Neural cell (in vitro differentiated cells): ENCODE measurements around the gene PDCD1LG2. TPM values are rescaled to one million over a fixed set of nuclear protein-coding genes. Genes with fewer than 3 reads are reported as not detected.

ENCODE experiments used
- H2AFZ ChIP-seq: fragments of 200-600, 300-800 bp; sonication (generic), shearing (Covaris generic); 2 replicates; pipeline ENCODE4 v1.6.0; 2014; ENCODE audit warnings: low read depth, mild to moderate bottlenecking, antibody characterized with exemption, low read length, moderate library complexity
- H3F3A ChIP-seq: fragments of 200-600 bp; shearing (Covaris generic); 2 replicates; pipeline ENCODE4 v1.6.1; 2016; ENCODE audit warnings: mild to moderate bottlenecking, moderate library complexity, mixed read lengths, antibody characterized with exemption, low read length; ENCODE audit not compliant: insufficient read depth, poor library complexity, severe bottlenecking
- H3K27ac ChIP-seq: fragments of 200-600, 300-800 bp; sonication (generic), shearing (Covaris generic); 2 replicates; pipeline ENCODE4 v1.5.1; 2014; ENCODE audit warnings: mild to moderate bottlenecking, low read length, moderate library complexity
- H3K27me3 ChIP-seq: fragments of 300-800, 200-600 bp; sonication (generic), shearing (Covaris generic); 2 replicates; pipeline ENCODE4 v1.6.0; 2014; ENCODE audit warnings: mild to moderate bottlenecking, low read depth, low read length, moderate library complexity; ENCODE audit not compliant: insufficient read depth
- H3K36me3 ChIP-seq: fragments of 300-800, 200-600 bp; sonication (generic), shearing (Covaris generic); 2 replicates; pipeline ENCODE4 v1.5.1; 2014; ENCODE audit warnings: mild to moderate bottlenecking, antibody characterized with exemption, low read length, moderate library complexity; ENCODE audit not compliant: insufficient read depth
- H3K4me2 ChIP-seq: fragments of 300-800, 200-600 bp; sonication (generic), shearing (Covaris generic); 2 replicates; pipeline ENCODE4 v1.6.0; 2014; ENCODE audit warnings: mild to moderate bottlenecking, low read length
- H3K4me3 ChIP-seq: fragments of 300-800, 200-600 bp; sonication (generic), shearing (Covaris generic); 2 replicates; pipeline ENCODE4 v1.5.1; 2014; ENCODE audit warnings: mild to moderate bottlenecking, low read length, moderate library complexity
- H3K79me2 ChIP-seq: fragments of 200-600 bp; shearing (Covaris generic); replicated peaks from 2 replicates; pipeline ENCODE4 v1.6.0; 2014; ENCODE audit warnings: mild to moderate bottlenecking, low read length, moderate library complexity; ENCODE audit not compliant: insufficient read depth
- H3K9ac ChIP-seq: fragments of 300-800, 200-600 bp; sonication (generic), shearing (Covaris generic); 2 replicates; pipeline ENCODE4 v1.6.1; 2016; ENCODE audit warnings: mild to moderate bottlenecking, low read length, mixed read lengths
- H3K9me2 ChIP-seq: fragments of 200-600 bp; shearing (Covaris generic); 2 replicates; pipeline ENCODE4 v1.6.1; 2016; ENCODE audit warnings: mild to moderate bottlenecking, low read length, mixed read lengths; ENCODE audit not compliant: insufficient read depth
- H3K9me3 ChIP-seq: fragments of 200-600, 300-800 bp; sonication (generic), shearing (Covaris generic); 2 replicates; pipeline ENCODE4 v1.6.1; 2016; ENCODE audit warnings: mild to moderate bottlenecking, mixed run types, low read length, moderate library complexity, mixed read lengths
- H4K20me1 ChIP-seq: fragments of 200-600 bp; shearing (Covaris generic); 2 replicates; pipeline ENCODE4 v1.6.1; 2016; ENCODE audit warnings: mild to moderate bottlenecking, mixed run types; ENCODE audit not compliant: insufficient read depth
- EP300 ChIP-seq: fragments of 450-650 bp; conservative IDR thresholded peaks from 2 replicates; pipeline ENCODE4 v1.6.1; 2014; ENCODE audit warnings: antibody characterized with exemption, mild to moderate bottlenecking, moderate library complexity; ENCODE audit not compliant: poor library complexity, severe bottlenecking
- EZH2 ChIP-seq: fragments of 200-600, 300-800 bp; shearing (Covaris generic), sonication (generic); IDR thresholded peaks from 2 replicates; pipeline ENCODE4 v1.6.1; 2014; ENCODE audit warnings: antibody characterized with exemption, low read length, borderline replicate concordance, mild to moderate bottlenecking; ENCODE audit not compliant: insufficient read depth, poor library complexity, severe bottlenecking
- MXI1 ChIP-seq: fragments of 450-650 bp; conservative IDR thresholded peaks from 2 replicates; pipeline ENCODE4 v1.6.1; 2014; ENCODE audit warnings: antibody characterized with exemption, mild to moderate bottlenecking; ENCODE audit not compliant: poor library complexity, severe bottlenecking
- POLR2AphosphoS5 ChIP-seq: IDR thresholded peaks from 2 replicates; pipeline ENCODE4 v1.6.1; 2012
- RAD21 ChIP-seq: fragments of 450-650 bp; conservative IDR thresholded peaks from 2 replicates; pipeline ENCODE4 v1.6.1; 2014; ENCODE audit warnings: antibody characterized with exemption, mild to moderate bottlenecking, moderate library complexity
- SMC3 ChIP-seq: fragments of 450-650 bp; conservative IDR thresholded peaks from 2 replicates; pipeline ENCODE4 v1.6.1; 2014; ENCODE audit warnings: antibody characterized with exemption, mild to moderate bottlenecking, moderate library complexity; ENCODE audit not compliant: poor library complexity
- TAF1 ChIP-seq: IDR thresholded peaks from 2 replicates; pipeline ENCODE4 v1.6.1; 2012; ENCODE audit warnings: low read depth
- polyA plus RNA-seq: library from polyadenylated mRNA; depleted of rRNA; stranded (reverse); fragments of >200 nt; gene quantifications from 2 replicates; pipeline ENCODE4 v1.2.3, GENCODE V29; 2014
- TF ChIP-seq, protein P1 (sequence below): fragments of 450-650 bp; IDR thresholded peaks from 2 replicates; pipeline ENCODE4 v1.5.1; 2014; ENCODE audit warnings: antibody characterized with exemption, mild to moderate bottlenecking, moderate library complexity; ENCODE audit not compliant: poor library complexity, severe bottlenecking
- TF ChIP-seq, protein P2 (sequence below): IDR thresholded peaks from 2 replicates; pipeline ENCODE4 v1.6.1; 2012; ENCODE audit warnings: borderline replicate concordance

Gene PDCD1LG2
- polyA plus RNA-seq, 1 donor from 2014 or later: not detected

DNA sequence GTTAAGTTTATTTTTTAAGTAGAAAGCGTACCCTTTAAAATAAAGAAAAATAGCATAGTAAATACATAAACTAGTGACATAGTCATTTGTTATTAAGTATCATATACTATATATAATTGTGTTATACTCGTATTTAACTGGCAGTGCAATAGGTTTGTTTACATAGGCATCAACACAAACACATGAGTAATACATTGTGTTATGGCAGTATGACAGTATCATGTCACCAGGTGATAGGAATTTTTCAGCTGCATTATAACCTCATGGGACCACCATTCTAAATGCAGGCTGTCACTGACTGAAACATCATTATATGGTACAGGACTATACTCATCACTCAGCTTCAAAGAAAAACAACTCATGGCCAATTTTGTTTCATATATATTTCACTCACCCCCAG, 110.2 kb downstream of the PDCD1LG2 start:
- Histone ChIP-seq H3K4me2 (no peak overlapping the region), H3K9me3 (no peaks in the 10 kb centered on the region), H3K36me3 (no peaks in the 10 kb centered on the region), H3K9me2 (no peaks in the 10 kb centered on the region), H3K27me3 (no peaks in the 10 kb centered on the region), H4K20me1 (no peaks in the 10 kb centered on the region), H3F3A (no peaks in the 10 kb centered on the region), H2AFZ (no peak overlapping the region), H3K79me2 (no peaks in the 10 kb centered on the region), H3K27ac (no peak overlapping the region), H3K4me3 (no peak overlapping the region), H3K9ac (no peak overlapping the region)
- TF ChIP-seq EP300 (peak; percentile 71), RAD21 (no peak), TAF1 (no peak), MXI1 (no peak), POLR2AphosphoS5 (peak; percentile 71), SMC3 (no peak), EZH2 (no peak)
- TF ChIP-seq, protein P1, sequence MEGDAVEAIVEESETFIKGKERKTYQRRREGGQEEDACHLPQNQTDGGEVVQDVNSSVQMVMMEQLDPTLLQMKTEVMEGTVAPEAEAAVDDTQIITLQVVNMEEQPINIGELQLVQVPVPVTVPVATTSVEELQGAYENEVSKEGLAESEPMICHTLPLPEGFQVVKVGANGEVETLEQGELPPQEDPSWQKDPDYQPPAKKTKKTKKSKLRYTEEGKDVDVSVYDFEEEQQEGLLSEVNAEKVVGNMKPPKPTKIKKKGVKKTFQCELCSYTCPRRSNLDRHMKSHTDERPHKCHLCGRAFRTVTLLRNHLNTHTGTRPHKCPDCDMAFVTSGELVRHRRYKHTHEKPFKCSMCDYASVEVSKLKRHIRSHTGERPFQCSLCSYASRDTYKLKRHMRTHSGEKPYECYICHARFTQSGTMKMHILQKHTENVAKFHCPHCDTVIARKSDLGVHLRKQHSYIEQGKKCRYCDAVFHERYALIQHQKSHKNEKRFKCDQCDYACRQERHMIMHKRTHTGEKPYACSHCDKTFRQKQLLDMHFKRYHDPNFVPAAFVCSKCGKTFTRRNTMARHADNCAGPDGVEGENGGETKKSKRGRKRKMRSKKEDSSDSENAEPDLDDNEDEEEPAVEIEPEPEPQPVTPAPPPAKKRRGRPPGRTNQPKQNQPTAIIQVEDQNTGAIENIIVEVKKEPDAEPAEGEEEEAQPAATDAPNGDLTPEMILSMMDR: no peak
- TF ChIP-seq, protein P2, sequence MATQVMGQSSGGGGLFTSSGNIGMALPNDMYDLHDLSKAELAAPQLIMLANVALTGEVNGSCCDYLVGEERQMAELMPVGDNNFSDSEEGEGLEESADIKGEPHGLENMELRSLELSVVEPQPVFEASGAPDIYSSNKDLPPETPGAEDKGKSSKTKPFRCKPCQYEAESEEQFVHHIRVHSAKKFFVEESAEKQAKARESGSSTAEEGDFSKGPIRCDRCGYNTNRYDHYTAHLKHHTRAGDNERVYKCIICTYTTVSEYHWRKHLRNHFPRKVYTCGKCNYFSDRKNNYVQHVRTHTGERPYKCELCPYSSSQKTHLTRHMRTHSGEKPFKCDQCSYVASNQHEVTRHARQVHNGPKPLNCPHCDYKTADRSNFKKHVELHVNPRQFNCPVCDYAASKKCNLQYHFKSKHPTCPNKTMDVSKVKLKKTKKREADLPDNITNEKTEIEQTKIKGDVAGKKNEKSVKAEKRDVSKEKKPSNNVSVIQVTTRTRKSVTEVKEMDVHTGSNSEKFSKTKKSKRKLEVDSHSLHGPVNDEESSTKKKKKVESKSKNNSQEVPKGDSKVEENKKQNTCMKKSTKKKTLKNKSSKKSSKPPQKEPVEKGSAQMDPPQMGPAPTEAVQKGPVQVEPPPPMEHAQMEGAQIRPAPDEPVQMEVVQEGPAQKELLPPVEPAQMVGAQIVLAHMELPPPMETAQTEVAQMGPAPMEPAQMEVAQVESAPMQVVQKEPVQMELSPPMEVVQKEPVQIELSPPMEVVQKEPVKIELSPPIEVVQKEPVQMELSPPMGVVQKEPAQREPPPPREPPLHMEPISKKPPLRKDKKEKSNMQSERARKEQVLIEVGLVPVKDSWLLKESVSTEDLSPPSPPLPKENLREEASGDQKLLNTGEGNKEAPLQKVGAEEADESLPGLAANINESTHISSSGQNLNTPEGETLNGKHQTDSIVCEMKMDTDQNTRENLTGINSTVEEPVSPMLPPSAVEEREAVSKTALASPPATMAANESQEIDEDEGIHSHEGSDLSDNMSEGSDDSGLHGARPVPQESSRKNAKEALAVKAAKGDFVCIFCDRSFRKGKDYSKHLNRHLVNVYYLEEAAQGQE: no peak

Other genes with a start within 250 kb of the PDCD1LG2 start
- gene RLN2, start 205.8 kb upstream of the PDCD1LG2 start, polyA plus RNA-seq: not detected in 2 replicates
- not detected in 2 replicates for gene RLN1, start 170.7 kb upstream of the PDCD1LG2 start, polyA plus RNA-seq
- 70.0 and 80.0 TPM in 2 replicates for gene PLGRKT, start 72.6 kb upstream of the PDCD1LG2 start, polyA plus RNA-seq
- 0.16 TPM in 1 of 2 replicates, not detected in the other for gene CD274, start 60.0 kb upstream of the PDCD1LG2 start, polyA plus RNA-seq
- 9.9 and 10.8 TPM in 2 replicates for gene RIC1, start 118.6 kb downstream of the PDCD1LG2 start, polyA plus RNA-seq